Measurements from ENCODE around the gene MAPT.

DNA sequence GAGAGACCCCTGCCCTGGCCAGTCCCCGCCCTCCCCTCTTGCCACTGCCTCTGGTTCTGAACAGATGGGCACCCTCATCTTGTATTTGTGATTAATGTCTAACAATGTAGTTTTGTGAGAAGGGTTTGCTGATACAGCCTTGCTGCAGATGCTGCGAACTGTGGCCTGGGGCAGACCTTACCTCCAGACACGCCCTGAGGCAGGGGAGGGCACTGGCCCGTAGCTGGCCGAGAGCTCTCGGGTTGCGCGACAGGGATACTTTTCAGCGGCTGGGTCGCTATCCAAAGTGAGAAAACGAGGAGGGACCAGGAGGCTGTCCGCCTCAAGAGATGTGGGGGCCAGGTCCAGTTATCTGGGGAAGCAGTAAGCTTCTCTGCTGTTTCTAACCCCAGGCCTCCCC, 126.6 kb downstream of the MAPT start:
- TF ChIP-seq POLR2AphosphoS5 (IDR thresholded peaks at IDR 0.05) (no peak), CTCF (IDR thresholded peaks at IDR 0.05) (no peak)
